NCI-H1417 treated with DMSO at 0.1 percent for 48 hours (cell line): ENCODE data around the gene SUCLG2.

Source experiments
- DNase-seq: peaks from one replicate; lab custom pipeline; 2025; lab: John Stamatoyannopoulos, UW

SUCLG2 gene

GRCh38 chr3:67654099-67654843 lies at the start of gene SUCLG2:
Gene SUCLG2, minus strand, starts transcription at chr3:67654612. Its CDS starts 26 bp downstream, at chr3:67654586.
- peak; percentile 6 for DNase-seq

GRCh38 chr3:67700596-67700995 lies 46.2 kb upstream of the SUCLG2 start:
- DNase-seq = no peak

- DNase-seq = no peak
These were observed 45.5 kb upstream of the SUCLG2 start for GRCh38 chr3:67699882-67700281.

GRCh38 chr3:67692621-67693020 lies 38.2 kb upstream of the SUCLG2 start:
- no peak for DNase-seq

- DNase-seq = no peak
These were observed 37.5 kb upstream of the SUCLG2 start for GRCh38 chr3:67691926-67692325.

- no peak for DNase-seq
These were observed 36.8 kb upstream of the SUCLG2 start for GRCh38 chr3:67691207-67691606.

GRCh38 chr3:67689806-67690205 lies 35.4 kb upstream of the SUCLG2 start:
- no peak for DNase-seq

GRCh38 chr3:67688231-67688630 lies 33.8 kb upstream of the SUCLG2 start:
- DNase-seq = no peak

- DNase-seq = no peak
These were observed 31.7 kb upstream of the SUCLG2 start for GRCh38 chr3:67686069-67686468.

GRCh38 chr3:67685499-67685898 lies 31.1 kb upstream of the SUCLG2 start:
- DNase-seq = no peak

- DNase-seq = no peak
These were observed 29.8 kb upstream of the SUCLG2 start for GRCh38 chr3:67684211-67684610.

GRCh38 chr3:67683522-67683921 lies 29.1 kb upstream of the SUCLG2 start:
- DNase-seq = no peak

GRCh38 chr3:67678665-67679064 lies 24.3 kb upstream of the SUCLG2 start:
- no peak for DNase-seq

- no peak for DNase-seq
These were observed 19.6 kb upstream of the SUCLG2 start for GRCh38 chr3:67674055-67674454.

GRCh38 chr3:67662733-67663132 lies 8.3 kb upstream of the SUCLG2 start:
- DNase-seq = no peak

- no peak for DNase-seq
These were observed 6.7 kb upstream of the SUCLG2 start for GRCh38 chr3:67661089-67661488.

GRCh38 chr3:67657192-67657591 lies 2.8 kb upstream of the SUCLG2 start:
- no peak for DNase-seq

GRCh38 chr3:67656614-67657013 lies 2.2 kb upstream of the SUCLG2 start:
- no peak for DNase-seq

- no peak for DNase-seq
These were observed 1.1 kb upstream of the SUCLG2 start for GRCh38 chr3:67655364-67656121.

GRCh38 chr3:67654844-67655177 lies 399 bp upstream of the SUCLG2 start:
- no peak for DNase-seq

- no peak for DNase-seq
These were observed 850 bp downstream of the SUCLG2 start for GRCh38 chr3:67653425-67654098.

GRCh38 chr3:67650084-67650483 lies 4.3 kb downstream of the SUCLG2 start:
- no peak for DNase-seq

- DNase-seq = no peak
These were observed 4.7 kb downstream of the SUCLG2 start for GRCh38 chr3:67649681-67650080.
